ENCODE data around the gene CDH6.

Gene CDH6

GRCh38 chr5:31268686-31269085 is 75.2 kb downstream of the CDH6 start:
- TF ChIP-seq SUZ12 (IDR thresholded peaks at IDR 0.05; ENCODE audit: extremely low read depth, insufficient read depth, insufficient read length) (no peak), YY1 (IDR thresholded peaks at IDR 0.05; ENCODE audit: insufficient read depth, insufficient read length) (no peak), ZNF274 (IDR thresholded peaks at IDR 0.05; ENCODE audit: low read depth, low read length) (no peak)

GRCh38 chr5:31269259-31269658 is 75.8 kb downstream of the CDH6 start:
- no peaks in the 10 kb centered on the region for H3K9me3 ChIP-seq (ENCODE audit: insufficient read depth, low read length)
- H3K27me3 ChIP-seq (ENCODE audit: insufficient read depth, insufficient read length) = no peaks in the 10 kb centered on the region
- no peak overlapping the region for H3K4me3 ChIP-seq (ENCODE audit: insufficient read length, low read depth)
- peaks cover 2% of the 10 kb centered on the region for H3K4me1 ChIP-seq (ENCODE audit: insufficient read depth, insufficient read length)
- H3K36me3 ChIP-seq (ENCODE audit: insufficient read depth, insufficient read length, low read length) = no peaks in the 10 kb centered on the region
- no peak overlapping the region for H3K9ac ChIP-seq (ENCODE audit: insufficient read length, low read depth)
- no peak for DNase-seq (ENCODE audit: low read depth, low spot score)
- no peak for TF ChIP-seq YY1 (IDR thresholded peaks at IDR 0.05; ENCODE audit: insufficient read depth, insufficient read length)
- no peak for TF ChIP-seq SUZ12 (IDR thresholded peaks at IDR 0.05; ENCODE audit: extremely low read depth, insufficient read depth, insufficient read length)
- no peak for TF ChIP-seq ZNF274 (IDR thresholded peaks at IDR 0.05; ENCODE audit: low read depth, low read length)

More at GRCh38 chr5:31268686-31269085, 75.2 kb downstream of the CDH6 start:
- no peak for DNase-seq (ENCODE audit: low read depth, low spot score)
- H3K4me1 ChIP-seq (ENCODE audit: insufficient read depth, insufficient read length) = peaks cover 2% of the 10 kb centered on the region
- no peaks in the 10 kb centered on the region for H3K36me3 ChIP-seq (ENCODE audit: insufficient read depth, insufficient read length, low read length)
- no peaks in the 10 kb centered on the region for H3K27me3 ChIP-seq (ENCODE audit: insufficient read depth, insufficient read length)
- H3K4me3 ChIP-seq (ENCODE audit: insufficient read length, low read depth) = no peak overlapping the region
- no peak overlapping the region for H3K9ac ChIP-seq (ENCODE audit: insufficient read length, low read depth)
- no peaks in the 10 kb centered on the region for H3K9me3 ChIP-seq (ENCODE audit: insufficient read depth, low read length)

- DNase-seq (ENCODE audit: low read depth, low spot score) = no peak
- Histone ChIP-seq H3K4me1 (ENCODE audit: insufficient read depth, insufficient read length) (peaks cover 2% of the 10 kb centered on the region), H3K27me3 (ENCODE audit: insufficient read depth, insufficient read length) (no peaks in the 10 kb centered on the region), H3K9me3 (ENCODE audit: insufficient read depth, low read length) (no peaks in the 10 kb centered on the region), H3K36me3 (ENCODE audit: insufficient read depth, insufficient read length, low read length) (no peaks in the 10 kb centered on the region), H3K4me3 (ENCODE audit: insufficient read length, low read depth) (no peak overlapping the region), H3K9ac (ENCODE audit: insufficient read length, low read depth) (no peak overlapping the region)
- TF ChIP-seq SUZ12 (IDR thresholded peaks at IDR 0.05; ENCODE audit: extremely low read depth, insufficient read depth, insufficient read length) (no peak), ZNF274 (IDR thresholded peaks at IDR 0.05; ENCODE audit: low read depth, low read length) (no peak), YY1 (IDR thresholded peaks at IDR 0.05; ENCODE audit: insufficient read depth, insufficient read length) (no peak)
Measured at GRCh38 chr5:31270396-31270795, 76.9 kb downstream of the CDH6 start.

GRCh38 chr5:31271567-31271966 is 78.1 kb downstream of the CDH6 start:
- no peak overlapping the region for H3K9ac ChIP-seq (ENCODE audit: insufficient read length, low read depth)
- TF ChIP-seq YY1 (IDR thresholded peaks at IDR 0.05; ENCODE audit: insufficient read depth, insufficient read length) (no peak), SUZ12 (IDR thresholded peaks at IDR 0.05; ENCODE audit: extremely low read depth, insufficient read depth, insufficient read length) (no peak), ZNF274 (IDR thresholded peaks at IDR 0.05; ENCODE audit: low read depth, low read length) (no peak)
- no peaks in the 10 kb centered on the region for H3K27me3 ChIP-seq (ENCODE audit: insufficient read depth, insufficient read length)
- DNase-seq (ENCODE audit: low read depth, low spot score) = no peak
- no peaks in the 10 kb centered on the region for H3K36me3 ChIP-seq (ENCODE audit: insufficient read depth, insufficient read length, low read length)
- no peaks in the 10 kb centered on the region for H3K9me3 ChIP-seq (ENCODE audit: insufficient read depth, low read length)
- H3K4me3 ChIP-seq (ENCODE audit: insufficient read length, low read depth) = no peak overlapping the region
- H3K4me1 ChIP-seq (ENCODE audit: insufficient read depth, insufficient read length) = peaks cover 2% of the 10 kb centered on the region

GRCh38 chr5:31273161-31273560 is 79.7 kb downstream of the CDH6 start:
- H3K9me3 ChIP-seq (ENCODE audit: insufficient read depth, low read length) = no peaks in the 10 kb centered on the region
- H3K4me3 ChIP-seq (ENCODE audit: insufficient read length, low read depth) = no peak overlapping the region
- DNase-seq (ENCODE audit: low read depth, low spot score) = no peak
- H3K27me3 ChIP-seq (ENCODE audit: insufficient read depth, insufficient read length) = no peaks in the 10 kb centered on the region
- no peaks in the 10 kb centered on the region for H3K36me3 ChIP-seq (ENCODE audit: insufficient read depth, insufficient read length, low read length)
- no peak for TF ChIP-seq SUZ12 (IDR thresholded peaks at IDR 0.05; ENCODE audit: extremely low read depth, insufficient read depth, insufficient read length)
- TF ChIP-seq ZNF274 (IDR thresholded peaks at IDR 0.05; ENCODE audit: low read depth, low read length) = no peak
- TF ChIP-seq YY1 (IDR thresholded peaks at IDR 0.05; ENCODE audit: insufficient read depth, insufficient read length) = no peak
- H3K9ac ChIP-seq (ENCODE audit: insufficient read length, low read depth) = no peak overlapping the region
- H3K4me1 ChIP-seq (ENCODE audit: insufficient read depth, insufficient read length) = peaks cover 2% of the 10 kb centered on the region

GRCh38 chr5:31273631-31274378 is 80.3 kb downstream of the CDH6 start:
- Histone ChIP-seq H3K36me3 (ENCODE audit: insufficient read depth, insufficient read length, low read length) (no peaks in the 10 kb centered on the region), H3K4me1 (ENCODE audit: insufficient read depth, insufficient read length) (peaks cover 2% of the 10 kb centered on the region), H3K4me3 (ENCODE audit: insufficient read length, low read depth) (no peak overlapping the region), H3K9ac (ENCODE audit: insufficient read length, low read depth) (no peak overlapping the region), H3K9me3 (ENCODE audit: insufficient read depth, low read length) (no peaks in the 10 kb centered on the region), H3K27me3 (ENCODE audit: insufficient read depth, insufficient read length) (no peaks in the 10 kb centered on the region)
- TF ChIP-seq ZNF274 (IDR thresholded peaks at IDR 0.05; ENCODE audit: low read depth, low read length) (no peak), YY1 (IDR thresholded peaks at IDR 0.05; ENCODE audit: insufficient read depth, insufficient read length) (no peak), SUZ12 (IDR thresholded peaks at IDR 0.05; ENCODE audit: extremely low read depth, insufficient read depth, insufficient read length) (no peak)
- no peak for DNase-seq (ENCODE audit: low read depth, low spot score)

- Histone ChIP-seq H3K9me3 (ENCODE audit: insufficient read depth, low read length) (no peaks in the 10 kb centered on the region), H3K4me1 (ENCODE audit: insufficient read depth, insufficient read length) (no peaks in the 10 kb centered on the region), H3K4me3 (ENCODE audit: insufficient read length, low read depth) (no peak overlapping the region), H3K27me3 (ENCODE audit: insufficient read depth, insufficient read length) (no peaks in the 10 kb centered on the region), H3K9ac (ENCODE audit: insufficient read length, low read depth) (no peak overlapping the region), H3K36me3 (ENCODE audit: insufficient read depth, insufficient read length, low read length) (no peaks in the 10 kb centered on the region)
- TF ChIP-seq ZNF274 (IDR thresholded peaks at IDR 0.05; ENCODE audit: low read depth, low read length) (no peak), YY1 (IDR thresholded peaks at IDR 0.05; ENCODE audit: insufficient read depth, insufficient read length) (no peak), SUZ12 (IDR thresholded peaks at IDR 0.05; ENCODE audit: extremely low read depth, insufficient read depth, insufficient read length) (no peak)
- no peak for DNase-seq (ENCODE audit: low read depth, low spot score)
Measured at GRCh38 chr5:31280210-31280609, 86.7 kb downstream of the CDH6 start.

All from NT2/D1 (cell line).